DMS153 (cell line): ENCODE measurements around the gene IL1R2.

ENCODE experiments used
- DNase-seq: peaks from one replicate; lab custom pipeline; 2025; lab: John Stamatoyannopoulos, UW

The IL1R2 gene

GRCh38 chr2:101975171-101975870 is 16.4 kb upstream of the IL1R2 start:
- no peak for DNase-seq

- no peak for DNase-seq
These were observed 14.9 kb upstream of the IL1R2 start for GRCh38 chr2:101976891-101977290.

GRCh38 chr2:101980368-101980767 is 11.4 kb upstream of the IL1R2 start:
- no peak for DNase-seq

GRCh38 chr2:101981066-101981465 is 10.7 kb upstream of the IL1R2 start:
- no peak for DNase-seq

GRCh38 chr2:101981504-101981903 is 10.3 kb upstream of the IL1R2 start:
- DNase-seq: no peak

GRCh38 chr2:101982495-101983029 is 9.2 kb upstream of the IL1R2 start:
- DNase-seq: no peak

GRCh38 chr2:101983486-101983885 is 8.3 kb upstream of the IL1R2 start:
- peak; percentile 47 for DNase-seq

GRCh38 chr2:101983928-101984327 is 7.8 kb upstream of the IL1R2 start:
- DNase-seq: peak; percentile 18

- no peak for DNase-seq
These were observed 7.1 kb upstream of the IL1R2 start for GRCh38 chr2:101984656-101985055.

- no peak for DNase-seq
These were observed 6.5 kb upstream of the IL1R2 start for GRCh38 chr2:101985101-101985792.

GRCh38 chr2:101985793-101986164 is 6.0 kb upstream of the IL1R2 start:
- no peak for DNase-seq

- DNase-seq: no peak
These were observed 5.4 kb upstream of the IL1R2 start for GRCh38 chr2:101986376-101986775.

GRCh38 chr2:101986804-101987740 is 4.7 kb upstream of the IL1R2 start:
- peak; percentile 2 for DNase-seq

GRCh38 chr2:101987832-101988231 is 3.9 kb upstream of the IL1R2 start:
- no peak for DNase-seq

GRCh38 chr2:101988541-101988940 is 3.2 kb upstream of the IL1R2 start:
- no peak for DNase-seq

- no peak for DNase-seq
These were observed 1.9 kb upstream of the IL1R2 start for GRCh38 chr2:101989740-101990460.

GRCh38 chr2:101993772-101994171 is 2.0 kb downstream of the IL1R2 start:
- no peak for DNase-seq

GRCh38 chr2:101995019-101995418 is 3.3 kb downstream of the IL1R2 start:
- DNase-seq: no peak

- no peak for DNase-seq
These were observed 4.0 kb downstream of the IL1R2 start for GRCh38 chr2:101995804-101996203.

GRCh38 chr2:101998556-101998895 is 6.8 kb downstream of the IL1R2 start:
- DNase-seq: no peak

- DNase-seq: no peak
These were observed 7.4 kb downstream of the IL1R2 start for GRCh38 chr2:101998896-101999789.
